Endodermal cell (in vitro differentiated cells): Measurements from ENCODE around the gene RCOR2. TPM values are rescaled to one million over a fixed set of nuclear protein-coding genes. Genes with fewer than 3 reads are reported as not detected.
A peak's percentile ranks its signal among the peaks of the same experiment; 100 is the strongest.

ENCODE experiments used
- DNase-seq: peaks from one replicate; pipeline ENCODE4 v3.0.0-alpha.2; 2017
- H3K27ac ChIP-seq: 2 replicates; pipeline ENCODE4 v1.5.1; 2013; ENCODE audit warnings: mild to moderate bottlenecking, low read depth, low read length, moderate library complexity
- H3K27me3 ChIP-seq: 2 replicates; pipeline ENCODE4 v1.6.1; 2013; ENCODE audit warnings: mild to moderate bottlenecking, low read length, moderate library complexity; ENCODE audit not compliant: insufficient read depth, control insufficient read depth, poor library complexity, severe bottlenecking
- H3K36me3 ChIP-seq: 2 replicates; pipeline ENCODE4 v1.7.0; 2013; ENCODE audit warnings: mild to moderate bottlenecking, low read length, moderate library complexity; ENCODE audit not compliant: control insufficient read depth, insufficient read depth
- H3K4me1 ChIP-seq: one replicate; pipeline ENCODE4 v1.7.0; 2013; ENCODE audit warnings: low read length; ENCODE audit not compliant: control insufficient read depth, insufficient read depth
- H3K4me3 ChIP-seq: 2 replicates; pipeline ENCODE4 v1.5.1; 2013; ENCODE audit warnings: mild to moderate bottlenecking, low read length, moderate library complexity
- H3K9ac ChIP-seq: 2 replicates; pipeline ENCODE4 v1.6.1; 2013; ENCODE audit warnings: mild to moderate bottlenecking, low read length, moderate library complexity; ENCODE audit not compliant: poor library complexity, severe bottlenecking; ENCODE audit errors: extremely low read depth
- H3K9me3 ChIP-seq: 2 replicates; pipeline ENCODE4 v1.6.1; 2013; ENCODE audit warnings: mild to moderate bottlenecking, low read length, moderate library complexity; ENCODE audit not compliant: control insufficient read depth
- H3K27ac Mint-ChIP-seq: 2 replicates; pipeline ENCODE4 v1.8.0; 2020; ENCODE audit warnings: mixed read lengths
- H3K27me3 Mint-ChIP-seq: 2 replicates; pipeline ENCODE4 v1.8.0; 2021; ENCODE audit warnings: mild to moderate bottlenecking, mixed read lengths; ENCODE audit not compliant: insufficient read depth
- H3K36me3 Mint-ChIP-seq: 2 replicates; pipeline ENCODE4 v1.8.0; 2020; ENCODE audit warnings: low read depth, mixed read lengths
- H3K4me1 Mint-ChIP-seq: 2 replicates; pipeline ENCODE4 v1.8.0; 2020; ENCODE audit warnings: mixed read lengths
- H3K4me3 Mint-ChIP-seq: 2 replicates; pipeline ENCODE4 v1.8.0; 2020; ENCODE audit warnings: mild to moderate bottlenecking, moderate library complexity, mixed read lengths
- H3K9me3 Mint-ChIP-seq: 2 replicates; pipeline ENCODE4 v1.8.0; 2020; ENCODE audit warnings: mild to moderate bottlenecking, mixed read lengths
- CTCF ChIP-seq: fragments of 200-600 bp; sonication (generic); conservative IDR thresholded peaks from 2 replicates; pipeline ENCODE4 v1.5.0; 2021; ENCODE audit warnings: antibody characterized with exemption, mild to moderate bottlenecking
- WGBS, 2 experiments: methylation state at CpG; one replicate each; pipeline versions ENCODE4 v1.1.5 to v1.1.7; 2013; ENCODE audit warnings: missing lambda C conversion rate in 2 of 2, mixed read lengths in 1 of 2; ENCODE audit not compliant: insufficient coverage in 1 of 2, insufficient read length in 1 of 2; 5-methylcytosine and 5-hydroxymethylcytosine counted together
- total RNA-seq, 2 donors: library from RNA; stranded (reverse); fragmentation: NEBNext Ultra II Directional in 1 of 2; extraction: Animal tissue kit (Norgen Biotek cat#: 25700) in 1 of 2; gene quantifications; 2 replicates in 1 of 2; 3 replicates in 1 of 2; pipeline ENCODE4 v1.2.1, GENCODE V29; 2021

Gene RCOR2
- total RNA-seq, 2 donors from 2014 or later, result 45.0 to 51.4 TPM

- Histone ChIP-seq H3K9ac (no peak overlapping the region), H3K27ac (no peak overlapping the region), H3K4me1 (no peaks in the 10 kb centered on the region), H3K36me3 (no peaks in the 10 kb centered on the region), H3K4me3 (no peak overlapping the region), H3K27me3 (no peaks in the 10 kb centered on the region), H3K9me3 (no peaks in the 10 kb centered on the region)
- Mint-ChIP-seq H3K4me1 (peaks cover 38% of the 10 kb centered on the region), H3K4me3 (no peak overlapping the region), H3K27me3 (no peaks in the 10 kb centered on the region), H3K36me3 (peaks cover 12% of the 10 kb centered on the region), H3K27ac (no peak overlapping the region), H3K9me3 (no peaks in the 10 kb centered on the region)
- no peak for DNase-seq
- no peak for TF ChIP-seq CTCF
- 93 to 97% methylated on average over 2 to 6 of the region's 6 CpGs for WGBS, 2 experiments
These were observed 40.3 kb downstream of the RCOR2 start for GRCh38 chr11:63876616-63877015.

GRCh38 chr11:63875506-63876065 is 41.4 kb downstream of the RCOR2 start:
- no peak for TF ChIP-seq CTCF
- WGBS, 2 experiments, result 95 to 100% methylated on average over 2 to 8 of the region's 8 CpGs
- H3K9me3 ChIP-seq, result no peaks in the 10 kb centered on the region
- peak overlapping the region; percentile 28 for H3K27ac Mint-ChIP-seq
- peaks cover 38% of the 10 kb centered on the region for H3K4me1 Mint-ChIP-seq
- no peaks in the 10 kb centered on the region for H3K27me3 Mint-ChIP-seq
- H3K4me3 Mint-ChIP-seq, result no peak overlapping the region
- H3K9ac ChIP-seq, result no peak overlapping the region
- H3K27me3 ChIP-seq, result no peaks in the 10 kb centered on the region
- H3K27ac ChIP-seq, result no peak overlapping the region
- no peaks in the 10 kb centered on the region for H3K4me1 ChIP-seq
- H3K36me3 ChIP-seq, result no peaks in the 10 kb centered on the region
- no peak for DNase-seq
- peaks cover 12% of the 10 kb centered on the region for H3K36me3 Mint-ChIP-seq
- no peak overlapping the region for H3K4me3 ChIP-seq
- H3K9me3 Mint-ChIP-seq, result no peaks in the 10 kb centered on the region

- no peaks in the 10 kb centered on the region for H3K9me3 Mint-ChIP-seq
- H3K9ac ChIP-seq, result no peak overlapping the region
- no peak overlapping the region for H3K4me3 Mint-ChIP-seq
- DNase-seq, result no peak
- no peak overlapping the region for H3K4me3 ChIP-seq
- H3K4me1 Mint-ChIP-seq, result peaks cover 28% of the 10 kb centered on the region
- H3K27me3 ChIP-seq, result no peaks in the 10 kb centered on the region
- no peak overlapping the region for H3K27ac ChIP-seq
- WGBS, 2 experiments, result 79 to 89% methylated on average over 5 to 6 of the region's 6 CpGs
- no peak overlapping the region for H3K27ac Mint-ChIP-seq
- H3K36me3 ChIP-seq, result no peaks in the 10 kb centered on the region
- no peaks in the 10 kb centered on the region for H3K27me3 Mint-ChIP-seq
- H3K9me3 ChIP-seq, result no peaks in the 10 kb centered on the region
- no peak for TF ChIP-seq CTCF
- H3K36me3 Mint-ChIP-seq, result peaks cover 12% of the 10 kb centered on the region
- no peaks in the 10 kb centered on the region for H3K4me1 ChIP-seq
These were observed 42.5 kb downstream of the RCOR2 start for GRCh38 chr11:63874511-63874910.
